Tibial artery (tissue), 4 donors: ENCODE data around the gene POLN.
"Not testable (repeated sequence)": the region's sequence is repeated elsewhere in the genome, so short reads cannot be mapped to it uniquely, and the experiment has no call there.

Source experiments
- DNase-seq, 2 donors: peaks; one replicate each; pipeline ENCODE4 v3.0.0-alpha.2; 2019
- H3K27ac ChIP-seq, 2 donors: fragments of 200-600 bp; sonication (generic) in 1 of 2; 1 replicate in 1 of 2; 2 replicates in 1 of 2; pipeline ENCODE4 v1.5.1; 2018 to 2019; ENCODE audit warnings: mild to moderate bottlenecking in 1 of 2
- H3K27me3 ChIP-seq, 2 donors: fragments of 200-600 bp; sonication (generic) in 1 of 2; one replicate each; pipeline versions ENCODE4 v1.5.1 to v1.6.0; 2016 to 2019
- H3K36me3 ChIP-seq, 3 donors: fragments of 200-600 bp; sonication (generic) in 2 of 3; one replicate each; pipeline ENCODE4 v1.5.1; 2016 to 2019; ENCODE audit warnings: mild to moderate bottlenecking in 2 of 3
- H3K4me1 ChIP-seq, 4 donors: fragments of 200-600 bp; sonication (generic) in 2 of 4; 1 replicate in 3 of 4; 2 replicates in 1 of 4; pipeline ENCODE4 v1.5.1; 2016 to 2019
- H3K4me3 ChIP-seq, 2 donors: fragments of 200-600 bp; sonication (generic) in 1 of 2; 1 replicate in 1 of 2; 2 replicates in 1 of 2; pipeline ENCODE4 v1.5.1; 2018 to 2019; ENCODE audit warnings: mild to moderate bottlenecking in 2 of 2
- H3K9me3 ChIP-seq, 3 donors: fragments of 200-600 bp; sonication (generic) in 1 of 3; one replicate each; pipeline ENCODE4 v1.5.1; 2016 to 2019
- CTCF ChIP-seq, 2 experiments: fragments of 200-600 bp in 1 of 2; fragments of 450-650 bp in 1 of 2; IDR thresholded peaks; one replicate each; pipeline ENCODE4 v1.5.1; 2017 to 2019; ENCODE audit warnings: antibody characterized with exemption in 2 of 2, mild to moderate bottlenecking in 1 of 2, moderate library complexity in 1 of 2
- intact Hi-C: fragments of 100-400 bp; cut with DNase I; formaldehyde crosslinking; loops from one replicate; pipeline ENCODE4 v1.15.0; 2023; ENCODE audit warnings: low total_unique reads

Gene POLN

GRCh38 chr4:2212831-2213230 is 29.1 kb downstream of the POLN start:
- H3K4me1 ChIP-seq, result no peaks in the 10 kb centered on the region
- DNase-seq, result no peak

GRCh38 chr4:2202789-2203188 is 39.1 kb downstream of the POLN start:
- H3K9me3 ChIP-seq, H3K27me3 ChIP-seq, H3K27ac ChIP-seq, H3K4me1 ChIP-seq, intact Hi-C loops, DNase-seq, H3K4me3 ChIP-seq, H3K36me3 ChIP-seq: not testable (repeated sequence)

More at GRCh38 chr4:2212831-2213230, 29.1 kb downstream of the POLN start:
- Histone ChIP-seq H3K9me3 (no peaks in the 10 kb centered on the region), H3K27ac (no peak overlapping the region), H3K4me3 (no peak overlapping the region), H3K36me3 (no peaks in the 10 kb centered on the region), H3K27me3 (no peaks in the 10 kb centered on the region)
- intact Hi-C loops, result no loop called here
- TF ChIP-seq CTCF (IDR thresholded peaks at IDR 0.05), result no peak

- TF ChIP-seq CTCF (IDR thresholded peaks at IDR 0.05), result no peak
- Histone ChIP-seq H3K9me3 (no peaks in the 10 kb centered on the region), H3K27me3 (no peaks in the 10 kb centered on the region), H3K27ac (no peak overlapping the region), H3K4me1 (no peaks in the 10 kb centered on the region), H3K36me3 (peaks cover 0 to 20% (median 9%) of the 10 kb centered on the region in 3 donors), H3K4me3 (no peak overlapping the region)
- intact Hi-C loops, result no loop called here
- DNase-seq, result no peak
These were observed 47.4 kb downstream of the POLN start for GRCh38 chr4:2194496-2194895.

- H3K27me3 ChIP-seq, result no peaks in the 10 kb centered on the region
- intact Hi-C loops, result no loop called here
- TF ChIP-seq CTCF (IDR thresholded peaks at IDR 0.05), result no peak
- no peaks in the 10 kb centered on the region for H3K9me3 ChIP-seq
- H3K27ac ChIP-seq, result no peak overlapping the region
- DNase-seq, result no peak
- no peaks in the 10 kb centered on the region for H3K4me1 ChIP-seq
- H3K4me3 ChIP-seq, result no peak overlapping the region
- peaks cover 0 to 16% (median 9%) of the 10 kb centered on the region in 3 donors for H3K36me3 ChIP-seq
These were observed 48.6 kb downstream of the POLN start for GRCh38 chr4:2193326-2193725.

GRCh38 chr4:2186865-2187172 is 55.1 kb downstream of the POLN start:
- no peak overlapping the region for H3K27ac ChIP-seq
- no peak for TF ChIP-seq CTCF (IDR thresholded peaks at IDR 0.05)
- peaks cover 0 to 26% (median 0%) of the 10 kb centered on the region in 3 donors for H3K9me3 ChIP-seq
- no peaks in the 10 kb centered on the region for H3K4me1 ChIP-seq
- no peak overlapping the region for H3K4me3 ChIP-seq
- no peak for DNase-seq
- intact Hi-C loops, result no loop called here
- H3K27me3 ChIP-seq, result no peaks in the 10 kb centered on the region
- peaks cover 0 to 14% (median 6%) of the 10 kb centered on the region in 3 donors for H3K36me3 ChIP-seq

GRCh38 chr4:2186133-2186864 is 55.6 kb downstream of the POLN start:
- no peak overlapping the region for H3K27ac ChIP-seq
- no peaks in the 10 kb centered on the region for H3K4me1 ChIP-seq
- H3K9me3 ChIP-seq, result peaks cover 0 to 26% (median 0%) of the 10 kb centered on the region in 3 donors
- H3K27me3 ChIP-seq, result no peaks in the 10 kb centered on the region
- no peak overlapping the region for H3K4me3 ChIP-seq
- peaks cover 0 to 14% (median 6%) of the 10 kb centered on the region in 3 donors for H3K36me3 ChIP-seq
- DNase-seq, result no peak
- intact Hi-C loops, result no loop called here
- TF ChIP-seq CTCF (IDR thresholded peaks at IDR 0.05), result no peak
